H9 (cell line): ENCODE measurements around the gene TXNDC11. TPM values are rescaled to one million over a fixed set of nuclear protein-coding genes. Genes with fewer than 3 reads are reported as not detected.

ENCODE experiments used
- DNase-seq: peaks from one replicate; pipeline ENCODE4 v3.0.0-alpha.2; 2017
- H2AFZ ChIP-seq: one replicate; pipeline ENCODE4 v1.6.1; 2013; ENCODE audit warnings: mild to moderate bottlenecking, low read length, control low read depth, moderate library complexity
- H2AK5ac ChIP-seq: 2 replicates; pipeline ENCODE4 v1.6.1; 2013; ENCODE audit warnings: low read length, control low read depth, mixed read lengths; ENCODE audit not compliant: insufficient read length
- H2BK120ac ChIP-seq: one replicate; pipeline ENCODE4 v1.6.1; 2013; ENCODE audit warnings: low read depth, mild to moderate bottlenecking, low read length, control low read depth, inconsistent platforms; ENCODE audit not compliant: poor library complexity, severe bottlenecking
- H2BK12ac ChIP-seq: 2 replicates; pipeline ENCODE4 v1.6.1; 2013; ENCODE audit warnings: low read length, control low read depth, mixed read lengths, low read depth; ENCODE audit not compliant: insufficient read length
- H2BK15ac ChIP-seq: 2 replicates; pipeline ENCODE4 v1.6.1; 2013; ENCODE audit warnings: low read depth, low read length, control low read depth
- H2BK20ac ChIP-seq: one replicate; pipeline ENCODE4 v1.6.1; 2013; ENCODE audit warnings: low read depth, mild to moderate bottlenecking, low read length, control low read depth, inconsistent platforms; ENCODE audit not compliant: poor library complexity, severe bottlenecking
- H2BK5ac ChIP-seq: 2 replicates; pipeline ENCODE4 v1.6.1; 2013; ENCODE audit warnings: low read length, control low read depth, mixed read lengths; ENCODE audit not compliant: insufficient read length
- H3K14ac ChIP-seq: 2 replicates; pipeline ENCODE4 v1.6.1; 2013; ENCODE audit warnings: low read length, control low read depth; ENCODE audit not compliant: insufficient read depth
- H3K18ac ChIP-seq: 2 replicates; pipeline ENCODE4 v1.6.1; 2013; ENCODE audit warnings: low read depth, mild to moderate bottlenecking, mixed read lengths, low read length, control low read depth; ENCODE audit not compliant: insufficient read length
- H3K23ac ChIP-seq: 2 replicates; pipeline ENCODE4 v1.6.1; 2013; ENCODE audit warnings: low read length, control low read depth, mixed read lengths, low read depth; ENCODE audit not compliant: insufficient read length
- H3K23me2 ChIP-seq: 2 replicates; pipeline ENCODE4 v1.6.1; 2013; ENCODE audit warnings: low read depth, mild to moderate bottlenecking, mixed read lengths, low read length, control low read depth; ENCODE audit not compliant: insufficient read length, poor library complexity, severe bottlenecking
- H3K27ac ChIP-seq: 2 replicates; pipeline ENCODE4 v1.5.1; 2013; ENCODE audit warnings: low read length, control low read depth, mixed read lengths, low read depth; ENCODE audit not compliant: insufficient read length
- H3K27me3 ChIP-seq: 2 replicates; pipeline ENCODE4 v1.6.1; 2013; ENCODE audit warnings: low read length, control low read depth, inconsistent platforms; ENCODE audit not compliant: insufficient read depth
- H3K4ac ChIP-seq: 2 replicates; pipeline ENCODE4 v1.6.1; 2013; ENCODE audit warnings: low read depth, mild to moderate bottlenecking, control low read depth, inconsistent platforms, low read length, moderate library complexity
- H3K4me1 ChIP-seq: 2 replicates; pipeline ENCODE4 v1.6.1; 2013; ENCODE audit warnings: low read length, control low read depth, inconsistent platforms; ENCODE audit not compliant: insufficient read depth
- H3K4me2 ChIP-seq: 2 replicates; pipeline ENCODE4 v1.6.1; 2013; ENCODE audit warnings: low read length, control low read depth, mixed read lengths; ENCODE audit not compliant: insufficient read length, insufficient read depth
- H3K56ac ChIP-seq: 2 replicates; pipeline ENCODE4 v1.6.1; 2013; ENCODE audit warnings: low read depth, mild to moderate bottlenecking, mixed read lengths, low read length, control low read depth; ENCODE audit not compliant: insufficient read length
- H3K79me1 ChIP-seq: 2 replicates; pipeline ENCODE4 v1.6.1; 2013; ENCODE audit warnings: low read depth, mild to moderate bottlenecking, moderate library complexity, low read length, control low read depth, inconsistent platforms; ENCODE audit not compliant: insufficient read depth, poor library complexity, severe bottlenecking
- H3K79me2 ChIP-seq: 2 replicates; pipeline ENCODE4 v1.6.1; 2013; ENCODE audit warnings: low read length, control low read depth, inconsistent platforms; ENCODE audit not compliant: insufficient read depth
- H3K9ac ChIP-seq: 2 replicates; pipeline ENCODE4 v1.6.1; 2013; ENCODE audit warnings: low read length, control low read depth, mixed read lengths; ENCODE audit not compliant: insufficient read length; ENCODE audit errors: extremely low read depth
- H3K9me3 ChIP-seq: one replicate; pipeline ENCODE4 v1.6.1; 2013; ENCODE audit warnings: low read depth, low read length, inconsistent platforms; ENCODE audit not compliant: control insufficient read depth
- H3T11ph ChIP-seq: one replicate; pipeline ENCODE4 v1.6.1; 2013; ENCODE audit warnings: mild to moderate bottlenecking, low read length, control low read depth, inconsistent platforms
- H4K20me1 ChIP-seq: one replicate; pipeline ENCODE4 v1.6.1; 2013; ENCODE audit not compliant: control insufficient read depth, insufficient read length, insufficient read depth
- H4K5ac ChIP-seq: 2 replicates; pipeline ENCODE4 v1.6.1; 2013; ENCODE audit warnings: low read depth, mild to moderate bottlenecking, mixed read lengths, low read length, control low read depth; ENCODE audit not compliant: insufficient read length
- H4K8ac ChIP-seq: replicated peaks from 2 replicates; pipeline ENCODE4 v1.6.1; 2013; ENCODE audit warnings: low read length, control low read depth, mixed read lengths, low read depth; ENCODE audit not compliant: insufficient read length
- H4K91ac ChIP-seq: 2 replicates; pipeline ENCODE4 v1.6.1; 2013; ENCODE audit warnings: low read depth, mild to moderate bottlenecking, moderate library complexity, mixed read lengths, low read length, control low read depth; ENCODE audit not compliant: insufficient read length
- H3K27ac Mint-ChIP-seq, 3 experiments: 2 replicates in 2 of 3; 3 replicates in 1 of 3; pipeline ENCODE4 v1.8.0; 2020 to 2021; ENCODE audit warnings: mixed read lengths in 3 of 3, mild to moderate bottlenecking in 1 of 3, moderate library complexity in 1 of 3
- H3K27me3 Mint-ChIP-seq: 2 replicates; pipeline ENCODE4 v1.8.0; 2021; ENCODE audit warnings: low read depth, mild to moderate bottlenecking, moderate library complexity, mixed read lengths
- H3K36me3 Mint-ChIP-seq, 3 experiments: 2 replicates in 2 of 3; 3 replicates in 1 of 3; pipeline ENCODE4 v1.8.0; 2020 to 2021; ENCODE audit warnings: low read depth in 3 of 3, mixed read lengths in 3 of 3; ENCODE audit not compliant: insufficient read depth in 1 of 3
- H3K4me1 Mint-ChIP-seq, 2 experiments: 2 replicates each; pipeline ENCODE4 v1.8.0; 2020; ENCODE audit warnings: mixed read lengths in 2 of 2
- H3K4me3 Mint-ChIP-seq, 2 experiments: 2 replicates in 1 of 2; 3 replicates in 1 of 2; pipeline ENCODE4 v1.8.0; 2020 to 2021; ENCODE audit warnings: mild to moderate bottlenecking in 2 of 2, mixed read lengths in 2 of 2, moderate library complexity in 1 of 2
- H3K9me3 Mint-ChIP-seq, 2 experiments: 2 replicates in 1 of 2; 3 replicates in 1 of 2; pipeline ENCODE4 v1.8.0; 2020; ENCODE audit warnings: mild to moderate bottlenecking in 2 of 2, mixed read lengths in 2 of 2, moderate library complexity in 1 of 2
- CTCF ChIP-seq: fragments of 200-600 bp; sonication (generic); conservative IDR thresholded peaks from 3 replicates; pipeline ENCODE4 v1.8.0; 2021; ENCODE audit warnings: antibody characterized with exemption, mild to moderate bottlenecking
- WGBS: extraction: QIAGEN DNeasy Blood & Tissue Kit; methylation state at CpG from one replicate; pipeline ENCODE4 v1.1.7; 2013; ENCODE audit warnings: missing lambda C conversion rate, low lambda C conversion rate, mixed read lengths; ENCODE audit not compliant: insufficient read length; ENCODE audit errors: extremely low coverage; 5-methylcytosine and 5-hydroxymethylcytosine counted together
- total RNA-seq: library from RNA; stranded (reverse); gene quantifications from 2 replicates; pipeline ENCODE4 v1.2.1, GENCODE V29; 2021

TXNDC11 gene
- total RNA-seq, 1 experiment from 2014 or later: 12.2 TPM

DNA sequence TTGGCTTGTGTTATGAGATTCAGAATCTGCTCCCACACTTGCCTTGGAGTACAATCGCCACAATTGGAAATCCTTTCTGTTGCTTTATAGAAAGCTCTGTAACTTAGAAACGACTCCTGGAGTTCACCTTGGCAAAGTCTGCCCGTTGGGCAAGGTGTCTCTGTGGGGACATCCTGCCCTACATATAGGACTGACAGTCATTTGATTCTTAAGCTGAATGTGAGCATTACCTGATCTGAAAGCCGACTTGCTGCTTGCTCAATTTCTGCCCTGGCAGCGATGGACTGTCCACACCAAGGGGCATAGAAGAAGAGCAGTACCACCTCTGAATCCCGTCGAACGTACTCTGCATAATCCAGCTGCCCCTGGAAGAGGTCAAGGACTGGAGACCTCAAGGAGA is 6.9 kb downstream of the TXNDC11 start:
- Histone ChIP-seq H3K9ac (no peak overlapping the region), H3K27me3 (no peaks in the 10 kb centered on the region), H3K18ac (no peak overlapping the region), H3K4ac (no peak overlapping the region), H3K56ac (no peak overlapping the region), H3K79me1 (no peaks in the 10 kb centered on the region), H3K9me3 (no peaks in the 10 kb centered on the region), H2BK120ac (no peak overlapping the region), H3K23me2 (no peaks in the 10 kb centered on the region), H2BK12ac (no peak overlapping the region), H4K8ac (no peak overlapping the region), H3T11ph (no peak overlapping the region), H4K91ac (no peak overlapping the region), H3K27ac (no peak overlapping the region), H2BK15ac (no peak overlapping the region), H4K20me1 (no peaks in the 10 kb centered on the region), H3K79me2 (no peaks in the 10 kb centered on the region), H2BK5ac (no peak overlapping the region), H2AFZ (no peak overlapping the region), H3K23ac (no peak overlapping the region), H2AK5ac (no peak overlapping the region), H4K5ac (no peak overlapping the region), H3K14ac (no peak overlapping the region), H3K4me2 (no peak overlapping the region), H3K4me1 (no peaks in the 10 kb centered on the region), H2BK20ac (no peak overlapping the region)
- no peak for DNase-seq
- Mint-ChIP-seq H3K4me3 (no peak overlapping the region), H3K9me3 (no peaks in the 10 kb centered on the region), H3K36me3 (peaks cover 2 to 42% (median 35%) of the 10 kb centered on the region in 3 experiments; a peak in 5 of 7 replicates), H3K27me3 (no peaks in the 10 kb centered on the region), H3K4me1 (peaks cover 4 to 8% of the 10 kb centered on the region in 2 experiments), H3K27ac (no peak overlapping the region)
- TF ChIP-seq CTCF: no peak
- WGBS: no CpG with 5 or more reads among the region's 8 CpGs
